Neutrophil (primary cell): ENCODE measurements around the gene PLCH2.

Experiments used
- H3K27ac ChIP-seq: fragments of 200-600 bp; sonication (generic); 2 replicates; pipeline ENCODE4 v1.5.1; 2016; ENCODE audit warnings: mild to moderate bottlenecking, moderate library complexity
- H3K27me3 ChIP-seq: fragments of 200-600 bp; sonication (generic); 2 replicates; pipeline ENCODE4 v1.6.0; 2016; ENCODE audit warnings: mild to moderate bottlenecking
- H3K36me3 ChIP-seq: fragments of 200-600 bp; sonication (generic); 2 replicates; pipeline ENCODE4 v1.5.1; 2017
- H3K4me1 ChIP-seq, 2 experiments: fragments of 200-600 bp in 1 of 2; sonication (generic) in 1 of 2; 1 replicate in 1 of 2; 2 replicates in 1 of 2; pipeline versions ENCODE4 v1.5.1 to v1.6.1; 2013 to 2016; ENCODE audit warnings: low read depth in 1 of 2, low read length in 1 of 2, mild to moderate bottlenecking in 1 of 2, moderate library complexity in 1 of 2; ENCODE audit not compliant: control insufficient read depth in 1 of 2, insufficient read depth in 1 of 2
- H3K4me3 ChIP-seq, 2 experiments: fragments of 200-600 bp in 1 of 2; sonication (generic) in 1 of 2; 1 replicate in 1 of 2; 2 replicates in 1 of 2; pipeline ENCODE4 v1.5.1; 2013 to 2016; ENCODE audit warnings: low read depth in 1 of 2, low read length in 1 of 2, mild to moderate bottlenecking in 1 of 2, moderate library complexity in 1 of 2
- H3K9me3 ChIP-seq: fragments of 200-600 bp; sonication (generic); 2 replicates; pipeline ENCODE4 v1.5.1; 2016
- CTCF ChIP-seq: fragments of 200-600 bp; sonication (generic); IDR thresholded peaks from 2 replicates; pipeline ENCODE4 v1.5.1; 2016; ENCODE audit warnings: antibody characterized with exemption

PLCH2 gene

GRCh38 chr1:2554621-2555387 lies 78.7 kb downstream of the PLCH2 start:
- H3K36me3 ChIP-seq = peaks cover 24% of the 10 kb centered on the region
- H3K4me1 ChIP-seq = peaks cover 45 to 48% of the 10 kb centered on the region in 2 experiments
- peak; percentile 30 for TF ChIP-seq CTCF
- H3K4me3 ChIP-seq = peak overlapping the region; percentile 93 to 98
- no peaks in the 10 kb centered on the region for H3K27me3 ChIP-seq
- H3K27ac ChIP-seq = peak overlapping the region; percentile 99
- H3K9me3 ChIP-seq = no peaks in the 10 kb centered on the region
